ENCODE results near the gene PNMT.
A peak's percentile ranks its signal among the peaks of the same experiment; 100 is the strongest.

Gene PNMT

GRCh38 chr17:39701012-39701783 lies 32.9 kb downstream of the PNMT start:
- H3K4me1 ChIP-seq (ENCODE audit: insufficient read depth, low read length): peaks cover 42% of the 10 kb centered on the region
- H3K4me3 ChIP-seq (ENCODE audit: low read length): peak overlapping the region; percentile 97
- H3K36me3 ChIP-seq (ENCODE audit: insufficient read depth, low read depth, low read length): peaks cover 31% of the 10 kb centered on the region; the same call in 1 of the 2 replicates
- H3K9me3 ChIP-seq (ENCODE audit: insufficient read depth, low read depth, low read length): no peaks in the 10 kb centered on the region
- no peaks in the 10 kb centered on the region for H3K27me3 ChIP-seq (ENCODE audit: insufficient read depth, low read length)
- peak overlapping the region; percentile 91; the same call in 1 of the 2 replicates for H3K9ac ChIP-seq (ENCODE audit: low read depth, low read length)
- peak overlapping the region; percentile 65 for H3K27ac ChIP-seq (ENCODE audit: low read length)

- H3K4me1 ChIP-seq (ENCODE audit: insufficient read depth, low read length): peaks cover 36% of the 10 kb centered on the region
- H3K9ac ChIP-seq (ENCODE audit: low read depth, low read length): peak overlapping the region; percentile 91; the same call in 1 of the 2 replicates
- no peaks in the 10 kb centered on the region for H3K9me3 ChIP-seq (ENCODE audit: insufficient read depth, low read depth, low read length)
- peak overlapping the region; percentile 97 for H3K4me3 ChIP-seq (ENCODE audit: low read length)
- H3K27ac ChIP-seq (ENCODE audit: low read length): no peak overlapping the region
- H3K36me3 ChIP-seq (ENCODE audit: insufficient read depth, low read depth, low read length): peaks cover 36% of the 10 kb centered on the region; the same call in 1 of the 2 replicates
- H3K27me3 ChIP-seq (ENCODE audit: insufficient read depth, low read length): no peaks in the 10 kb centered on the region
Measured at GRCh38 chr17:39701784-39702422, 33.6 kb downstream of the PNMT start.

GRCh38 chr17:39702901-39703893 lies 34.9 kb downstream of the PNMT start:
- peaks cover 34% of the 10 kb centered on the region for H3K4me1 ChIP-seq (ENCODE audit: insufficient read depth, low read length)
- peak overlapping the region; percentile 97 for H3K4me3 ChIP-seq (ENCODE audit: low read length)
- peaks cover 49% of the 10 kb centered on the region for H3K36me3 ChIP-seq (ENCODE audit: insufficient read depth, low read depth, low read length)
- H3K9me3 ChIP-seq (ENCODE audit: insufficient read depth, low read depth, low read length): no peaks in the 10 kb centered on the region
- no peak overlapping the region for H3K27ac ChIP-seq (ENCODE audit: low read length)
- H3K27me3 ChIP-seq (ENCODE audit: insufficient read depth, low read length): no peaks in the 10 kb centered on the region
- peak overlapping the region; percentile 91; the same call in 1 of the 2 replicates for H3K9ac ChIP-seq (ENCODE audit: low read depth, low read length)

GRCh38 chr17:39703913-39704312 lies 35.7 kb downstream of the PNMT start:
- Histone ChIP-seq H3K9me3 (ENCODE audit: insufficient read depth, low read depth, low read length) (no peaks in the 10 kb centered on the region), H3K4me1 (ENCODE audit: insufficient read depth, low read length) (peaks cover 31% of the 10 kb centered on the region), H3K27ac (ENCODE audit: low read length) (no peak overlapping the region), H3K36me3 (ENCODE audit: insufficient read depth, low read depth, low read length) (peaks cover 56% of the 10 kb centered on the region), H3K9ac (ENCODE audit: low read depth, low read length) (0 out of 2 replicates have a peak overlapping the region, but pooled peaks have one; percentile 12), H3K4me3 (ENCODE audit: low read length) (no peak overlapping the region), H3K27me3 (ENCODE audit: insufficient read depth, low read length) (no peaks in the 10 kb centered on the region)

- Histone ChIP-seq H3K9ac (ENCODE audit: low read depth, low read length) (peak overlapping the region; percentile 61), H3K4me3 (ENCODE audit: low read length) (peak overlapping the region; percentile 14; the same call in 1 of the 2 replicates), H3K27ac (ENCODE audit: low read length) (peak overlapping the region; percentile 77), H3K27me3 (ENCODE audit: insufficient read depth, low read length) (no peaks in the 10 kb centered on the region), H3K9me3 (ENCODE audit: insufficient read depth, low read depth, low read length) (no peaks in the 10 kb centered on the region), H3K4me1 (ENCODE audit: insufficient read depth, low read length) (peaks cover 25% of the 10 kb centered on the region), H3K36me3 (ENCODE audit: insufficient read depth, low read depth, low read length) (peaks cover 67% of the 10 kb centered on the region)
Measured at GRCh38 chr17:39704821-39705551, 36.7 kb downstream of the PNMT start.

- Histone ChIP-seq H3K27me3 (ENCODE audit: insufficient read depth, low read length) (no peaks in the 10 kb centered on the region), H3K4me1 (ENCODE audit: insufficient read depth, low read length) (peaks cover 25% of the 10 kb centered on the region), H3K4me3 (ENCODE audit: low read length) (0 out of 2 replicates have a peak overlapping the region, but pooled peaks have one; percentile 8), H3K27ac (ENCODE audit: low read length) (peak overlapping the region; percentile 77), H3K9me3 (ENCODE audit: insufficient read depth, low read depth, low read length) (no peaks in the 10 kb centered on the region), H3K9ac (ENCODE audit: low read depth, low read length) (peak overlapping the region; percentile 61), H3K36me3 (ENCODE audit: insufficient read depth, low read depth, low read length) (peaks cover 76% of the 10 kb centered on the region)
Measured at GRCh38 chr17:39705786-39706348, 37.6 kb downstream of the PNMT start.

GRCh38 chr17:39706383-39706782 lies 38.1 kb downstream of the PNMT start:
- Histone ChIP-seq H3K9me3 (ENCODE audit: insufficient read depth, low read depth, low read length) (no peaks in the 10 kb centered on the region), H3K4me3 (ENCODE audit: low read length) (no peak overlapping the region), H3K4me1 (ENCODE audit: insufficient read depth, low read length) (peaks cover 25% of the 10 kb centered on the region), H3K27me3 (ENCODE audit: insufficient read depth, low read length) (no peaks in the 10 kb centered on the region), H3K27ac (ENCODE audit: low read length) (peak overlapping the region; percentile 14), H3K9ac (ENCODE audit: low read depth, low read length) (no peak overlapping the region), H3K36me3 (ENCODE audit: insufficient read depth, low read depth, low read length) (peaks cover 81% of the 10 kb centered on the region)

GRCh38 chr17:39706921-39707337 lies 38.7 kb downstream of the PNMT start:
- H3K9me3 ChIP-seq (ENCODE audit: insufficient read depth, low read depth, low read length): no peaks in the 10 kb centered on the region
- H3K4me1 ChIP-seq (ENCODE audit: insufficient read depth, low read length): peaks cover 24% of the 10 kb centered on the region
- peak overlapping the region; percentile 14 for H3K27ac ChIP-seq (ENCODE audit: low read length)
- H3K9ac ChIP-seq (ENCODE audit: low read depth, low read length): no peak overlapping the region
- no peak overlapping the region for H3K4me3 ChIP-seq (ENCODE audit: low read length)
- H3K36me3 ChIP-seq (ENCODE audit: insufficient read depth, low read depth, low read length): peaks cover 83% of the 10 kb centered on the region
- H3K27me3 ChIP-seq (ENCODE audit: insufficient read depth, low read length): no peaks in the 10 kb centered on the region

- no peak overlapping the region for H3K4me3 ChIP-seq (ENCODE audit: low read length)
- no peak overlapping the region for H3K27ac ChIP-seq (ENCODE audit: low read length)
- no peak overlapping the region for H3K9ac ChIP-seq (ENCODE audit: low read depth, low read length)
- peaks cover 84% of the 10 kb centered on the region for H3K36me3 ChIP-seq (ENCODE audit: insufficient read depth, low read depth, low read length)
- H3K4me1 ChIP-seq (ENCODE audit: insufficient read depth, low read length): peaks cover 11% of the 10 kb centered on the region; the same call in 1 of the 2 replicates
- no peaks in the 10 kb centered on the region for H3K27me3 ChIP-seq (ENCODE audit: insufficient read depth, low read length)
- H3K9me3 ChIP-seq (ENCODE audit: insufficient read depth, low read depth, low read length): no peaks in the 10 kb centered on the region
Measured at GRCh38 chr17:39709319-39709997, 41.2 kb downstream of the PNMT start.

Measured in iPS-20b (cell line).